NCI-H1105 treated with DMSO at 0.1 percent for 48 hours (cell line): ENCODE data around the gene SYT8.
"Not testable (repeated sequence)": the region's sequence is repeated elsewhere in the genome, so short reads cannot be mapped to it uniquely, and the experiment has no call there.

Experiments
- DNase-seq: peaks from one replicate; lab custom pipeline; 2025; lab: John Stamatoyannopoulos, UW

Gene SYT8, protein sequence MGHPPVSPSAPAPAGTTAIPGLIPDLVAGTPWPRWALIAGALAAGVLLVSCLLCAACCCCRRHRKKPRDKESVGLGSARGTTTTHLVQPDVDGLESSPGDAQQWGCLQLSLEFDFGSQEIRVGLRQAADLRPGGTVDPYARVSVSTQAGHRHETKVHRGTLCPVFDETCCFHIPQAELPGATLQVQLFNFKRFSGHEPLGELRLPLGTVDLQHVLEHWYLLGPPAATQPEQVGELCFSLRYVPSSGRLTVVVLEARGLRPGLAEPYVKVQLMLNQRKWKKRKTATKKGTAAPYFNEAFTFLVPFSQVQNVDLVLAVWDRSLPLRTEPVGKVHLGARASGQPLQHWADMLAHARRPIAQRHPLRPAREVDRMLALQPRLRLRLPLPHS

DNA sequence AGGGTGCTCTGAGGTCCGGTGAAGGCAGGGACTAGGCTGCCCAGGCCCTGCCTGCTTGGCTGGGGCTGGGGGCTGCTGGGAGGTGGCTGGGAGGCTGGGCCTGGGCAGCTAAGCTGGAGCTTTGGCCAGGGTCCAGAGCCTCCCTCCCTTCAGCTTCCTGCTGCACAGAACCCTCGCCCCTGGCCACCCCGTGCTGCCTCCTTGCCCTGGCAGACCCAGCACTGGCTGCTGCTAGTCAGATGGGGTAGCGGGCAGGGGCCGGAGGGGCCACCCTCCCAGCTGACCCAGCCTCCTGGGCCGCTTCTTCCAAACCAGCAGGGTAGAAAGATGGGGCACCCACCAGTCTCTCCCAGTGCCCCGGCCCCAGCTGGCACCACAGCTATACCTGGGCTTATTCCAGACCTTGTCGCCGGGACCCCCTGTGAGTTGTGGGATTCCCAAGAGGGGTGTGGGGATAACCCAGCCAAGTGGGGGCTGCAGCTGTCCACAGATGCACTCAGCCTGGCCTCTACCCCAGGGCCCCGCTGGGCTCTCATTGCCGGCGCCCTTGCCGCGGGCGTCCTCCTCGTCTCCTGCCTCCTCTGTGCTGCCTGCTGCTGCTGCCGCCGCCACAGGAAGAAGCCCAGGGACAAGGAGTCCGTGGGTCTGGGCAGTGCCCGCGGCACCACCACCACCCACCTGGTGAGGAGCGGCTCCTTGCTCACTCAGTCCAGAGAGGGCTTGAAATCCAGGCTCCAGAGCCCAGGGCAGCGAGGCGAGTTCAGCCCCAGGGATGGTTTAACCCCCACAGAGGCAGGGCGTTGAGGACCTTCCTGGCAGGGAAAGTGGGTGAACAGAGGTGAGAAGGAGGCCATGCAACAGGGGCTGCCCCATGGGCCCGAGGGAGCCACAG lies at the start of gene SYT8:
Gene SYT8, plus strand, starts transcription at position 212 of the 892 bp plus-strand sequence. Its CDS starts 116 bp downstream, at position 328.
- DNase-seq, result no peak

DNA sequence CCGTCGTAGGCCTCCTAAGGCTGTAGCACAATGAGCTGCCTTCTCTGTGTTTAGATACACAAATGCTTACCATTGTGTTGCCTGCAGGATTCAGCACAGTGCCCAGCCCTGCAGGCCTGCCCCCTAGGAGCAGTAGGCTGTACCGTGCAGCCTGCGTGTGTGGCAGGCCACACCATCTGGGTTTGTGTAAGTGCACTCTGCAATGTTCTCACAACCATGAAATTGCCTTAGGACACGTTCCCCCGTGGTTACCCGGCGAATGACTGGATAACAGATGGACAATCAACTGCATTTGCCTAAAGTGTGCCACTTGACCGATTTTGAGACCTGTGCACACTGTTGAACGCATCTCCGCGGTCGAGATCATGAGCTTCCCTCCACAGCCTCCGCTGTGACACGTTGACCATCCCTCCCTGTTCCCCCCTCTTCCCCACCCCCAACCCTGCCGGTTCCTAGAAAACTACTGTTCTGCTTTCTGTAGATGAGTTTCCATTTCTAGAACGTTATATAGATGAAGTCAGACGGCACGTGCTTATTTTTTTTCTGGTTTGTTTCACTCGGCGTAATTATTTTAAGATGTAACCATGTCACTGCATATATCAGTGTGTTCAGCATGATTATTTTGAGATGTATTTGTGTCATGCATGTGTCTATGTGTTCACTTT lies 48.9 kb upstream of the SYT8 start:
- DNase-seq, result no peak

DNA sequence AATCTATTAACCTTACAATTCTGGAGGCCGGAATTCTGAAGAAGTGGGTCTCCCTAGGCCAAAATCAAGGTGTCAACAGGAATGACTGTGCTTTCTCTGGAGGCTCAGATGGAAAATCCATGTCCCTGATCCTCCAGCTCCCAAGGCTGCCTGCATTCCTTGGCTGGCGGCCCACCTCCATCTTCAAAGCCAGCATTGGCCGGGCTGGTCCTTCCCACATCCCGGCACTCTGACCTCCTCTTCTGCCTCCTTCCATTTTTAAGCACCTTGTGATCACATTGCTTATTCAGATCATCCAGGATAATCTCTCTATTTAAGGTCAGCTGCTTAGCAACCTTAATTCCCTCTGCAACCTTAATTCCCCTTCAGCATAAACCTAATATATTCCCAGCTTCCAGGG lies 48.3 kb upstream of the SYT8 start:
- DNase-seq, result no peak

DNA sequence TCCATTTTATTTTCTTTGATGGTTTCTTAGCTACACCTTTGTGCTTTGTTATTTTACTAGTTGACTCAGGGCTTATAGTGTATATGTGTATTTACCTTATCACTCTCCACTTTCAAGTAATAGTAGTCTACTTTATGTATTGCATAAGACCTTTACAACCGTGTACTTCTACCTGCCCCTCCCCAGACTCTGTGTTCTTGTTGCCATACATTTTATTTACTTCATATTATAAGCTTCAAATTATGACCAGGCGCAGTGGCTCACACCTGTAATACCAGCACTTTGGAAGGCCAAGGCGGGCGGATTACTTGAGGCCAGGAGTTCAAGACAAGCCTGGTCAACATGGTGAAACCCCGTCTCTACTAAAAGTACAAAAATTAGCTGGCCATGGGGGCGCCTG lies 42.9 kb upstream of the SYT8 start:
- no peak for DNase-seq

DNA sequence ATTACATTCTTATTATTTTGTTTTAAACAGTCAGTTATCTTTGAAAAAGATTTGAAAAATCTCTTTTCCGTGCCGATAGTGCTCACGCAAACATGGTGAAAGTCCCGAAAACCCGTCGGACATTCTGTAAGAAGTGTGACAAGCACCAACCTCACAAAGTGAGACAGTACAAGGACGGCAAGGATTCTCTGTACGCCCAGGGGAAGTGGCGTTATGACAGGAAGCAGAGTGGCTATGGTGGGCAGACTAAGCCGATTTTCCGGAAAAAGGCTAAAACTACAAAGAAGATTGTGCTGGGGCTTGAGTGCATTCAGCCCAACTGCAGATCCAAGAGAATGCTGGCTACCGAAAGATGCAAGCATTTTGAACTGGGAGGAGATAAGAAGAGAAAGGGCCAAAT lies 42.3 kb upstream of the SYT8 start:
- DNase-seq, result no peak

DNA sequence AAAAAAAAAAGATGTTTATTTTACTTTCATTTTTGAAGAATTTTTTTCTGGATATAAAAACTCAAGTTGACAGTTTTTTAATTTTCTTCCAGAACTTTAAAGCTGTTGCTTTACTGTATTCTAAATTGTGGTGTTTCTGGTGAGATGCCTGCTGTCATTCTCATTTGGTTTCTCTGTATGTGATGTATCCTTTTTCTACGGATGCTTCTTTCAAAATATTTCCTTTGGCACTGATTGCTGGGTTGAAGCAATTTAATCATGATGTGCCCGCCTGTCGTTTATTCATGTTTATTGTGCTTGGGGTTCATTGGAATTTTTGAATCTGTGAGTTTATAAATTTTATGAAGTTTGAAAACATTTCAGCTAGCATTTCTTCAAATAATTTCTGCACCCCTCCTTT lies 41.7 kb upstream of the SYT8 start:
- no peak for DNase-seq

- no peak for DNase-seq
Observed at GRCh38 chr11:1796413-1797011, 38.3 kb upstream of the SYT8 start.

GRCh38 chr11:1797391-1798125 lies 37.2 kb upstream of the SYT8 start:
- no peak for DNase-seq

DNA sequence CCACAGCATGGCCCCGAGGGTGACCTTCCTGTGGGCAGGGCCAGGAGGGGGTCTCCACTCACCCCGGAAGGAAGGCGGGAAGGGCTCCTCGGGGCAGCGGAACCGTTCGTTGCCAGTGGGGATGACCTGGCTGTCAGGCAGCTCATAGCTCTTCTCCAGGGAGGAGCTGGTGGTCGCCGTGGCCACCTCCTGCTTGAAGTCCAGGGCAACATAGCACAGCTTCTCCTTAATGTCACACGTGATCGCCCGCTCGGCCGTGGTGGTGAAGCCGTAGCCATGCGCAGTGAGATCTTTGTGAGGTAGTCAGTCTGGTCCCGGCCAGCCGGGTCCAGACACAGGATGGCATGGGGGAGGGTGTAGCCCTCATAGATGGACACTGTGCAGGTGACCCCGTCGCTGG lies 31.5 kb upstream of the SYT8 start:
- no peak for DNase-seq

GRCh38 chr11:1803835-1804519 lies 30.8 kb upstream of the SYT8 start:
- DNase-seq, result not testable (repeated sequence)

- no peak for DNase-seq
Observed at GRCh38 chr11:1805525-1805924, 29.3 kb upstream of the SYT8 start.

DNA sequence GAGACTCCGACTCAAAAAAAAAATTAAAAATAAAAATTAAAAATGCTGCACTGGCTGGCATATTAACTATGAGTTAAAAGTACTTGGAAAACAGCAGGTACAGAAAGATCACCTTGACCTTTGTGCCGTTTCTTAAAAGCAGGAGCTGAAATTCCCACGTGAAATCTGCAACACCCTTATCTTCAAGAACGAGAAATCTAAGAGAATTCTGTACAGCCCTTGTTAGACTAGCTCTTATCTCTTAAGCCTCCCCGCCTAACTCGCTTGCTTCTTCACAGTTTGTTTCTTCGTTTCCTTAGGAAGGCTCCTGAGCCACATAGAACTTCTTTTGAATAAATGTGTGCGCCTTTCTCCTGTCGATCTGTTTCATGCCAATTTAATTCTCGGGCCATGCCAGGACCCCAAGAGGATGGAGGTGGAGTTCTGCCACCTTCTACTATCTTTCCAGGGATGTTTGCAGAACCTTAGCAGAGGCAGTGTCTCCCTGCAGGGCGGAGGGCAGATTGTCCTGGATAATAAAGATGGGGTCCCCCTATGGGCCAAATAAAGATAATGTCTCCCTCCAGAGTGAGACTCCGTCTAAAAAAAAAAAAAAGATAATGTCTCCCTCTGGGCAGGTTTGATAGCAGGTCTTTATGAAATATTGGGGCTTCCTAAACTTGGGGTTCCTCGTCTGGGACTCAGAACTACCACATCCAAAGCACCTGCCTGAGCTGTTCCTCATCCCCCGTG lies 27.4 kb upstream of the SYT8 start:
- no peak for DNase-seq

DNA sequence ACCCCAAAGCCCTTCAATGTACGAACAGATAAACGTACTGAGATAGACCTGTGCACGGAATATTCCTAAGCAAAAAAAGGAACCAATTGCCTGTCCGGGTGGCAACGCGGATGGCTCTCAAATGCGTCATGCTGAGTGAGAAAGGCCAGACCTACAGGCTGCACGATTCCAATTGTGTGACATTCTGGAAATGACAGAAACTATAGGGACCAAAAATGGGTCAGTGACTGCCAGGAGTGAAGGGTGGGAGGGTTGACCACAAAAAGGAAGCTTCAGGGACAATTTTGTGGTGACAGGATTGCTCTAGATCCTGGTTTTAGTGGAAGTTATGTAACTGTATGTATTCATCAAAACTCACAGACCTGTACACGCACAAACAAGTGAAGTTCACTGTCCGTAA lies 24.0 kb upstream of the SYT8 start:
- no peak for DNase-seq

- DNase-seq, result no peak
Observed at GRCh38 chr11:1812274-1812673, 22.5 kb upstream of the SYT8 start.

DNA sequence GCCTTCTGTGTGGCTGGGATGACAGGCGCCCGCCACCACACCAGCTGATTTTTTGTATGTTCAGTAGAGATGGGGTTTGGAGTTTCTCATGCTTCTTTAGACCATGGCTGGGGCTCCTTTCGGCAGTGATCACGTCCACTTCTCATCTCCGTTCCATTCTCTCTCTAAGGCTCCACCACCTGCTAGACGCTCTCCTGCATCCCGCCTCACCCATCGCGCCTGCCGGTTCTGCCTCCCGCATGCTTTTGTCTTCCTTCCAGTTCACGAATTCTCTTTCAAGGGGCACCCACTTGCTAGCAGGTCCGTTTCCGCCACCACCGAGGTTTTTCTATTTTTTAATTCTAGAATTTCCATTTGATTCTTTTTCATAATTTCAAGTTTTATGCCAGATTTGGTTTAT lies 22.0 kb upstream of the SYT8 start:
- no peak for DNase-seq

DNA sequence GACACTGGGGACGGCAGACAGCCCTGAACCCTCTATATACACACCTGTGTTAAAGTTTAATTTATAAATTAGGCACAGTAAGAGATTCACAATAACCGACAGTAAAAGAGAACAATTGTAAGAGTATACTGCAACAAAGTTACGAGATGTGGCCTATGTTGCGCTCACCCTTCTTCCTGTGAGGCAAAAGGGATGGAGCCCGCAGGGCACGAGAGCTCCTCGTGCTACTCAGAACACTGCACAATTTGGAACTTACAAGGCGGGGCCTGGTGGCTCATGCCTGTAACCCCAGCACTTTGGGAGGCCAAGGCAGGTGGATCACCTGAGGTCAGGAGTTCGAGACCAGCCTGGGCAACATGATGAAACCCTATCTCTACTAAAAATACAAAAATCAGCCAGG lies 21.4 kb upstream of the SYT8 start:
- DNase-seq, result not testable (repeated sequence)

- no peak for DNase-seq
Observed at GRCh38 chr11:1814691-1815090, 20.1 kb upstream of the SYT8 start.

DNA sequence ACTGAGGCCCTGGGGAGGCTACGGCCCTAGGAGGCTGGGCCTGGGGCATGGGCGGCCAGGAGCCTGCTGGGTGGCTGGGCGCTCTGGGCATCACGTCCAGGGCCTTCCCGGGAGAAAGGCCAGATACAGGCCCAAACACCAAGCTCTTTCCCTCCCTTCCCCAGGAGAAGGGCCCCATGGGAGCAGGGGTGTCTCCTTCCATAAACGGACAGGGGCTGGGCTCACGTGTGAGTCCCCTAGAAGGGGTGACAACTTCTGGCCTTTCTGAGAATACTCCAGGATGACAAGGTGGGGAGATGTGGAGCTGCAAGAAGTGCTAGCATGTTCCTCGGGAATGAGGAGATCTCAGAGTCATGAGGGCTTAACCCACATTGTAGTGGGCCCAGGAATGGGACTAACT lies 19.5 kb upstream of the SYT8 start:
- no peak for DNase-seq

- DNase-seq, result no peak
Observed at GRCh38 chr11:1815751-1816150, 19.0 kb upstream of the SYT8 start.

DNA sequence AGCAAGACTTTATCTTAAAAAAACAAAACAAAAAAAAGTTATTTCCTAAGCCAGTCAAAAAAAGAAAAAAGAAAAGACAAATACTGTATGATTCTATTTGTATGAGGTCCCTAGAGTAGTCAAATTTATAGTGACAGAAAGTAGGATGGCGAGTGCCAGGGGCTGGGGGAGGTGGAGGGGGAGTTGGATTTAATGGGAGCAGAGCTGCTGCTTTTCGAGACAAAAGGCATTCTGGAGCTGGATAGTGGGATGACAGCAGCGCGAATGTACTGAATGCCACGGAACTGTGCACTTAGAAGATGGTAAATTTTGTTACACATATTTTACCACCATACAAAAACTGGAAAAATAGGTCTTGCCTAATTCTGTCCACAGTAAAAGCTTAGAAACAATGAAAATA lies 17.8 kb upstream of the SYT8 start:
- DNase-seq, result no peak
